ENCODE results near the gene FSTL4.
A peak's percentile ranks its signal among the peaks of the same experiment; 100 is the strongest.

The FSTL4 gene

GRCh38 chr5:133475986-133476385, 136.4 kb downstream of the FSTL4 start:
- DNase-seq (ENCODE audit: low spot score) = no peak

GRCh38 chr5:133474851-133475590, 137.3 kb downstream of the FSTL4 start:
- no peak for DNase-seq (ENCODE audit: low spot score)

GRCh38 chr5:133473291-133473690, 139.1 kb downstream of the FSTL4 start:
- no peak for DNase-seq (ENCODE audit: low spot score)

- DNase-seq (ENCODE audit: low spot score) = no peak
Observed at GRCh38 chr5:133472829-133473228, 139.5 kb downstream of the FSTL4 start.

- DNase-seq (ENCODE audit: low spot score) = no peak
Observed at GRCh38 chr5:133471699-133472098, 140.6 kb downstream of the FSTL4 start.

- no peak for DNase-seq (ENCODE audit: low spot score)
Observed at GRCh38 chr5:133470841-133471240, 141.5 kb downstream of the FSTL4 start.

- DNase-seq (ENCODE audit: low spot score) = no peak
Observed at GRCh38 chr5:133469846-133470245, 142.5 kb downstream of the FSTL4 start.

- no peak for DNase-seq (ENCODE audit: low spot score)
Observed at GRCh38 chr5:133469252-133469651, 143.1 kb downstream of the FSTL4 start.

- DNase-seq (ENCODE audit: low spot score) = no peak
Observed at GRCh38 chr5:133468596-133468995, 143.7 kb downstream of the FSTL4 start.

- no peak for DNase-seq (ENCODE audit: low spot score)
Observed at GRCh38 chr5:133467826-133468463, 144.4 kb downstream of the FSTL4 start.

- DNase-seq (ENCODE audit: low spot score) = no peak
Observed at GRCh38 chr5:133467335-133467779, 145.0 kb downstream of the FSTL4 start.

GRCh38 chr5:133466556-133467334, 145.6 kb downstream of the FSTL4 start:
- no peak for DNase-seq (ENCODE audit: low spot score)

- DNase-seq (ENCODE audit: low spot score) = no peak
Observed at GRCh38 chr5:133464013-133464412, 148.3 kb downstream of the FSTL4 start.

GRCh38 chr5:133461796-133462516, 150.4 kb downstream of the FSTL4 start:
- DNase-seq (ENCODE audit: low spot score) = no peak

GRCh38 chr5:133460172-133460758, 152.1 kb downstream of the FSTL4 start:
- peak; percentile 44 for DNase-seq (ENCODE audit: low spot score)

- no peak for DNase-seq (ENCODE audit: low spot score)
Observed at GRCh38 chr5:133459474-133460160, 152.7 kb downstream of the FSTL4 start.

- DNase-seq (ENCODE audit: low spot score) = no peak
Observed at GRCh38 chr5:133458435-133458834, 153.9 kb downstream of the FSTL4 start.

- peak; percentile 52 for DNase-seq (ENCODE audit: low spot score)
Observed at GRCh38 chr5:133457439-133458355, 154.6 kb downstream of the FSTL4 start.

- no peak for DNase-seq (ENCODE audit: low spot score)
Observed at GRCh38 chr5:133456933-133457402, 155.4 kb downstream of the FSTL4 start.

GRCh38 chr5:133455676-133456075, 156.7 kb downstream of the FSTL4 start:
- no peak for DNase-seq (ENCODE audit: low spot score)
